SK-N-SH (cell line): ENCODE measurements around the gene MYO1D.

Experiments
- EP300 ChIP-seq, 2 experiments: IDR thresholded peaks; 2 replicates each; pipeline versions ENCODE4 v1.4.0 to v1.6.1; 2012; ENCODE audit warnings: borderline replicate concordance in 1 of 2, low read depth in 1 of 2, low read length in 1 of 2
- POLR2AphosphoS5 ChIP-seq: IDR thresholded peaks from 2 replicates; pipeline ENCODE4 v1.6.1; 2012; ENCODE audit warnings: low read depth, low read length
- RCOR1 ChIP-seq: fragments of 150-350 bp; IDR thresholded peaks from 2 replicates; pipeline ENCODE4 v1.6.1; 2017; ENCODE audit warnings: antibody characterized with exemption, low read length
- TAF1 ChIP-seq: IDR thresholded peaks from 2 replicates; pipeline ENCODE4 v1.6.1; 2012; ENCODE audit warnings: low read depth, mild to moderate bottlenecking, low read length, moderate library complexity, borderline replicate concordance
- TEAD4 ChIP-seq: IDR thresholded peaks from 2 replicates; pipeline ENCODE4 v1.4.0; 2012; ENCODE audit warnings: mild to moderate bottlenecking, borderline replicate concordance; ENCODE audit not compliant: insufficient read depth
- TF ChIP-seq, protein P1 (sequence below): fragments of 200-600 bp; sonication (generic); IDR thresholded peaks from 2 replicates; pipeline ENCODE4 v1.6.1; 2017; ENCODE audit warnings: antibody characterized with exemption, mild to moderate bottlenecking, moderate library complexity
- TF ChIP-seq, protein P2 (sequence below): IDR thresholded peaks from 2 replicates; pipeline ENCODE4 v1.4.0; 2012; ENCODE audit warnings: low read depth

DNA sequence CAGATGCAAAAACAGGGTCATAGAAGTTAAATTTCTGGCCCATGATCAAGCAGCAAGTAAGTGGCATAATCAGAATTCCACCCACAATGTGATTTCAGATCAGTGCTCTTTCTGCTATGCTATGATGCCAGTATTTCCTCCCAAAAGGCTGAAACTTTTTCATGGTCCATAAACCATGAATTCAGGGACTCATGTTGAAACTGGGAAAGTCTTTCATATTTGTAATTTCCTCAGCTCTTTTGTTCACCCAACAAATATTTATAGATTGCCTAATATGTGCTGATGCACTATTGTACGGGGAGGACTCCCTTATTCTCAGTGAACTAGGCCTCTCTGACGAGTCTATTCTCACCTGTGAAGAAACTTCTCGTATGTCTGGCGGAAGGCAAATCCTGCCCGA, 156.3 kb downstream of the MYO1D start:
- TF ChIP-seq, protein P1, sequence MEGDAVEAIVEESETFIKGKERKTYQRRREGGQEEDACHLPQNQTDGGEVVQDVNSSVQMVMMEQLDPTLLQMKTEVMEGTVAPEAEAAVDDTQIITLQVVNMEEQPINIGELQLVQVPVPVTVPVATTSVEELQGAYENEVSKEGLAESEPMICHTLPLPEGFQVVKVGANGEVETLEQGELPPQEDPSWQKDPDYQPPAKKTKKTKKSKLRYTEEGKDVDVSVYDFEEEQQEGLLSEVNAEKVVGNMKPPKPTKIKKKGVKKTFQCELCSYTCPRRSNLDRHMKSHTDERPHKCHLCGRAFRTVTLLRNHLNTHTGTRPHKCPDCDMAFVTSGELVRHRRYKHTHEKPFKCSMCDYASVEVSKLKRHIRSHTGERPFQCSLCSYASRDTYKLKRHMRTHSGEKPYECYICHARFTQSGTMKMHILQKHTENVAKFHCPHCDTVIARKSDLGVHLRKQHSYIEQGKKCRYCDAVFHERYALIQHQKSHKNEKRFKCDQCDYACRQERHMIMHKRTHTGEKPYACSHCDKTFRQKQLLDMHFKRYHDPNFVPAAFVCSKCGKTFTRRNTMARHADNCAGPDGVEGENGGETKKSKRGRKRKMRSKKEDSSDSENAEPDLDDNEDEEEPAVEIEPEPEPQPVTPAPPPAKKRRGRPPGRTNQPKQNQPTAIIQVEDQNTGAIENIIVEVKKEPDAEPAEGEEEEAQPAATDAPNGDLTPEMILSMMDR: no peak
- TF ChIP-seq, protein P2, sequence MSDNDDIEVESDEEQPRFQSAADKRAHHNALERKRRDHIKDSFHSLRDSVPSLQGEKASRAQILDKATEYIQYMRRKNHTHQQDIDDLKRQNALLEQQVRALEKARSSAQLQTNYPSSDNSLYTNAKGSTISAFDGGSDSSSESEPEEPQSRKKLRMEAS: no peak
- TF ChIP-seq EP300 (IDR thresholded peaks at IDR 0.05; ENCODE audit: borderline replicate concordance in 1 of 2, low read depth in 1 of 2, low read length in 1 of 2): no peak
- TF ChIP-seq TAF1: no peak
- no peak for TF ChIP-seq POLR2AphosphoS5
- no peak for TF ChIP-seq TEAD4
- TF ChIP-seq RCOR1: no peak
